OCI-LY1 (cell line): ENCODE results near the gene MAT2A.

Source experiments
- CTCF ChIP-seq: fragments of 200-600 bp; sonication (generic), shearing (Covaris generic); IDR thresholded peaks from 2 replicates; pipeline ENCODE4 v1.5.1; 2017; ENCODE audit warnings: mild to moderate bottlenecking, antibody characterized with exemption, low read length, moderate library complexity, mixed read lengths
- EZH2 ChIP-seq: fragments of 200-600 bp; sonication (generic), shearing (Covaris generic); IDR thresholded peaks from 2 replicates; pipeline ENCODE4 v1.8.0; 2017; ENCODE audit warnings: borderline replicate concordance, mixed run types, mild to moderate bottlenecking, antibody characterized with exemption, low read length, moderate library complexity, mixed read lengths

- TF ChIP-seq EZH2 (no peak), CTCF (no peak)
Measured at GRCh38 chr2:85558160-85558559, 19.2 kb downstream of the MAT2A start.
